ENCODE results near the gene NTM.
"Not testable (repeated sequence)": the region's sequence is repeated elsewhere in the genome, so short reads cannot be mapped to it uniquely, and the experiment has no call there.

The NTM gene

GRCh38 chr11:131422496-131422895 is 52.1 kb downstream of the NTM start:
- no peak for TF ChIP-seq CTCF (conservative IDR thresholded peaks at IDR 0.05)
- H3K27ac ChIP-seq, result no peak overlapping the region

GRCh38 chr11:131423688-131424087 is 53.3 kb downstream of the NTM start:
- H3K27ac ChIP-seq, result no peak overlapping the region
- no peak for TF ChIP-seq CTCF (conservative IDR thresholded peaks at IDR 0.05)

- not testable (repeated sequence) for H3K27ac ChIP-seq
These were observed 54.0 kb downstream of the NTM start for GRCh38 chr11:131424257-131424876.

GRCh38 chr11:131425285-131425684 is 54.9 kb downstream of the NTM start:
- TF ChIP-seq CTCF (conservative IDR thresholded peaks at IDR 0.05), result no peak

GRCh38 chr11:131428853-131429252 is 58.4 kb downstream of the NTM start:
- no peak overlapping the region for H3K27ac ChIP-seq
- no peak for TF ChIP-seq CTCF (conservative IDR thresholded peaks at IDR 0.05)

More at GRCh38 chr11:131425285-131425684, 54.9 kb downstream of the NTM start:
- H3K27ac ChIP-seq, result no peak overlapping the region

- no peak for TF ChIP-seq CTCF (conservative IDR thresholded peaks at IDR 0.05)
- H3K27ac ChIP-seq, result no peak overlapping the region
These were observed 60.2 kb downstream of the NTM start for GRCh38 chr11:131430473-131431208.

- H3K27ac ChIP-seq, result no peak overlapping the region
- no peak for TF ChIP-seq CTCF (conservative IDR thresholded peaks at IDR 0.05)
These were observed 70.8 kb downstream of the NTM start for GRCh38 chr11:131441051-131441810.

All from VCaP (cell line).